OCI-LY3 (cell line): ENCODE measurements around the gene TOP1.

ENCODE experiments used
- EZH2phosphoT487 ChIP-seq: fragments of 200-600 bp; shearing (Covaris generic); IDR thresholded peaks from 2 replicates; pipeline ENCODE4 v1.6.1; 2018; ENCODE audit warnings: antibody characterized with exemption, mixed run types, low read depth
- TF ChIP-seq, protein P1 (sequence below): fragments of 200-600, 300-600 bp; sonication (generic); IDR thresholded peaks from 2 replicates; pipeline ENCODE4 v1.5.1; 2014; ENCODE audit warnings: antibody characterized with exemption, low read length, low read depth

DNA sequence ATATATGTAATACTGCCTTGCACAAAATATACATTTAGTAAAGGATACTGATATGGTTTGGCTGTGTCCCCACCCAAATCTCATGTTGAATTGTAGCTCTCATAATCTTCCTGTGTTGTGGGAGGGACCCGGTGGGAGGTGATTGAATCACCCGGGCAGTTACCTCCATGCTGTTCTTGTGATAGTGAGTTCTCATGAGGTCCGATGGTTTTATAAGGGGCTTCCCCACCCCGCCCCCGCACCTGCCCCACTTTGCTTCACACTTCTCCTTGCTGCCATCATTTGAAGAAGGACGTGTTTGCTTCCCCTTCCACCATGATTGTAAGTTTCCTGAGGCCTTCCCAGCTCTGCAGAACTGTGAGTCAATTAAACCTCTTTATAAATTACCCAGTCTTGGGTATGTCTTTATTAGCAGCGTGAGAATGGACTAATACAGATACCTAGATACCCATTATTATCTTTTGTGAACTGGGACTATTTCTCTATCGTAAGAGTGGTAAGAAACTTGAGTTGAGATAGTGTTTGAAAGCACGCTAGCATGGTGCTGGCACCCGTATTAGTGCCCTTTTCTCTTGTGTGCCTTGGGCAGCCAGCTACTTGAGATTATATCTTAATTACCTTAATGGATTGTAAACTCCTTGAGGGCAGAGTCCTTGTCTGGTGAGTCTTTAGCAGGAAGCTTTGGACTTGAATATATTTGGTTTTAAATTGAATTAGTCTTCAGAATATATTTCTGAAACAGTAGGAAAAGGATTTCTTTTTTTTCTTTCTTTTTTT is 25.6 kb downstream of the TOP1 start:
- TF ChIP-seq, protein P1, sequence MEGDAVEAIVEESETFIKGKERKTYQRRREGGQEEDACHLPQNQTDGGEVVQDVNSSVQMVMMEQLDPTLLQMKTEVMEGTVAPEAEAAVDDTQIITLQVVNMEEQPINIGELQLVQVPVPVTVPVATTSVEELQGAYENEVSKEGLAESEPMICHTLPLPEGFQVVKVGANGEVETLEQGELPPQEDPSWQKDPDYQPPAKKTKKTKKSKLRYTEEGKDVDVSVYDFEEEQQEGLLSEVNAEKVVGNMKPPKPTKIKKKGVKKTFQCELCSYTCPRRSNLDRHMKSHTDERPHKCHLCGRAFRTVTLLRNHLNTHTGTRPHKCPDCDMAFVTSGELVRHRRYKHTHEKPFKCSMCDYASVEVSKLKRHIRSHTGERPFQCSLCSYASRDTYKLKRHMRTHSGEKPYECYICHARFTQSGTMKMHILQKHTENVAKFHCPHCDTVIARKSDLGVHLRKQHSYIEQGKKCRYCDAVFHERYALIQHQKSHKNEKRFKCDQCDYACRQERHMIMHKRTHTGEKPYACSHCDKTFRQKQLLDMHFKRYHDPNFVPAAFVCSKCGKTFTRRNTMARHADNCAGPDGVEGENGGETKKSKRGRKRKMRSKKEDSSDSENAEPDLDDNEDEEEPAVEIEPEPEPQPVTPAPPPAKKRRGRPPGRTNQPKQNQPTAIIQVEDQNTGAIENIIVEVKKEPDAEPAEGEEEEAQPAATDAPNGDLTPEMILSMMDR, result no peak
- no peak for TF ChIP-seq EZH2phosphoT487
